Measurements from ENCODE around the gene CD82. TPM values are rescaled to one million over a fixed set of nuclear protein-coding genes. Genes with fewer than 3 reads are reported as not detected.

Gene CD82
- total RNA-seq, 1 donor from 2014 or later, result 770 TPM

DNA sequence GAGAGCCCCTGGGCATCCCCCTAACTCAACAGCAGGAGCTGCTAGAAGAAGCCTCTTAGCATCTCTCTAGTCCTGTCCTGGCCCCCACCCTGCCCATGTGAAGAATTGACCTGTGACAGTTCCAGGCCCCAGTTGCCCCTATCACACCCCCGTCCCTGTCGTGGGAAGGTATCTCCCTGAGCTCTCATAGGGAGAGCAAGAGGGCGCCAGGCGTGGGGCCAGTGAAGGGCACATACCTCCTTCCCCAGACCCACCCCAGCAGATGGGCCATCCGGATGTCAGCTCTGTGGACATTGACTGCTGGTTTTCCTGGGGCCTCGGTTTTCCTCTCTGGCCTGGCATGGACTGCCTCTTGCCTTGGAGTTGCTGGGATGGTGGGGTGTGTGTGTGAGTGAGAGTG lies 29.5 kb downstream of the CD82 start:
- peak overlapping the region; percentile 94 for H3K27ac Mint-ChIP-seq
- intact Hi-C loops (cut with micrococcal nuclease), result no loop called here
- DNase-seq (no peak), ATAC-seq (ENCODE audit: low read depth) (no peak)
- H3K27me3 Mint-ChIP-seq, result no peaks in the 10 kb centered on the region
- H3K36me3 Mint-ChIP-seq (ENCODE audit: low read depth), result peaks cover 74% of the 10 kb centered on the region
- H3K4me1 Mint-ChIP-seq, result peaks cover 90% of the 10 kb centered on the region
- ChIA-PET POLR2A (interaction anchor here (0.8 to 14.6 kb wide), 4 partner anchors 11 to 28 kb away, joined by 3 to 485 read pairs (median 234); partner anchors contain the start of gene CD82), CTCF (interaction anchor here (0.7 to 5.8 kb wide), 4 partner anchors 17 to 181 kb away, joined by 3 to 38 read pairs (median 19); no protein-coding TSS in a partner anchor)
- H3K4me3 Mint-ChIP-seq, result peak overlapping the region; percentile 56
- TF ChIP-seq, protein P1, sequence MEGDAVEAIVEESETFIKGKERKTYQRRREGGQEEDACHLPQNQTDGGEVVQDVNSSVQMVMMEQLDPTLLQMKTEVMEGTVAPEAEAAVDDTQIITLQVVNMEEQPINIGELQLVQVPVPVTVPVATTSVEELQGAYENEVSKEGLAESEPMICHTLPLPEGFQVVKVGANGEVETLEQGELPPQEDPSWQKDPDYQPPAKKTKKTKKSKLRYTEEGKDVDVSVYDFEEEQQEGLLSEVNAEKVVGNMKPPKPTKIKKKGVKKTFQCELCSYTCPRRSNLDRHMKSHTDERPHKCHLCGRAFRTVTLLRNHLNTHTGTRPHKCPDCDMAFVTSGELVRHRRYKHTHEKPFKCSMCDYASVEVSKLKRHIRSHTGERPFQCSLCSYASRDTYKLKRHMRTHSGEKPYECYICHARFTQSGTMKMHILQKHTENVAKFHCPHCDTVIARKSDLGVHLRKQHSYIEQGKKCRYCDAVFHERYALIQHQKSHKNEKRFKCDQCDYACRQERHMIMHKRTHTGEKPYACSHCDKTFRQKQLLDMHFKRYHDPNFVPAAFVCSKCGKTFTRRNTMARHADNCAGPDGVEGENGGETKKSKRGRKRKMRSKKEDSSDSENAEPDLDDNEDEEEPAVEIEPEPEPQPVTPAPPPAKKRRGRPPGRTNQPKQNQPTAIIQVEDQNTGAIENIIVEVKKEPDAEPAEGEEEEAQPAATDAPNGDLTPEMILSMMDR (IDR thresholded peaks at IDR 0.05), result no peak
- no peaks in the 10 kb centered on the region for H3K9me3 Mint-ChIP-seq

DNA sequence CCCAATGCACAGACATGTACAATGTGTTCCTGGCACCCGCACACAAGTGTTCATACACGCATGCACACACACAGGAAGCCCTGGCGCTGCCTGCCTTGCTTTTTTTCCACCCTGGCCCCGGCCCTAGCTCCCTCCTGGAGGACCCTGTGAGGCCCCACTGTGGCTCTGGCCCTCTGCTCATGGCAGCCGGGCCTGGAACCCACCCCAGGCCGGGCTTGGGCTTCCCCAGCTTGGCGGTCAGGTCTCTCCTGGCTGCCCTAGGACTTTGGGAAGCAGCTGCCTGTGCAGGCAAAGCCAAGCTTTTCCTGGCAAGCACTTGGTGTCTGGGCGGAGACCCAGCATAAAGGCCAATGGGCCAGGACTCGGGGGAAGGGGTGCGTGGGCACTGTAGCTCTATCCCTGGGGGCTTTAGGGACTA lies 30.5 kb downstream of the CD82 start:
- peak overlapping the region; percentile 94 for H3K27ac Mint-ChIP-seq
- no peak for ATAC-seq (ENCODE audit: low read depth)
- TF ChIP-seq, protein P1 (IDR thresholded peaks at IDR 0.05), result no peak
- DNase-seq, result no peak
- intact Hi-C loops (cut with micrococcal nuclease), result loop anchor here (2.0 kb wide), 1 partner anchor 15 kb away; no protein-coding TSS in a partner anchor
- peaks cover 95% of the 10 kb centered on the region for H3K4me1 Mint-ChIP-seq
- H3K27me3 Mint-ChIP-seq, result no peaks in the 10 kb centered on the region
- no peaks in the 10 kb centered on the region for H3K9me3 Mint-ChIP-seq
- peak overlapping the region; percentile 82 for H3K4me3 Mint-ChIP-seq
- H3K36me3 Mint-ChIP-seq (ENCODE audit: low read depth), result peaks cover 79% of the 10 kb centered on the region
- CTCF ChIA-PET, result interaction anchor here (1.0 to 5.8 kb wide), 5 partner anchors 16 to 41 kb away, joined by 3 to 38 read pairs (median 9); partner anchors contain the start of gene CD82
- POLR2A ChIA-PET, result interaction anchor here (0.7 to 14.6 kb wide), 8 partner anchors 9 to 434 kb away, joined by 3 to 485 read pairs (median 9); partner anchors contain the start of gene CD82

DNA sequence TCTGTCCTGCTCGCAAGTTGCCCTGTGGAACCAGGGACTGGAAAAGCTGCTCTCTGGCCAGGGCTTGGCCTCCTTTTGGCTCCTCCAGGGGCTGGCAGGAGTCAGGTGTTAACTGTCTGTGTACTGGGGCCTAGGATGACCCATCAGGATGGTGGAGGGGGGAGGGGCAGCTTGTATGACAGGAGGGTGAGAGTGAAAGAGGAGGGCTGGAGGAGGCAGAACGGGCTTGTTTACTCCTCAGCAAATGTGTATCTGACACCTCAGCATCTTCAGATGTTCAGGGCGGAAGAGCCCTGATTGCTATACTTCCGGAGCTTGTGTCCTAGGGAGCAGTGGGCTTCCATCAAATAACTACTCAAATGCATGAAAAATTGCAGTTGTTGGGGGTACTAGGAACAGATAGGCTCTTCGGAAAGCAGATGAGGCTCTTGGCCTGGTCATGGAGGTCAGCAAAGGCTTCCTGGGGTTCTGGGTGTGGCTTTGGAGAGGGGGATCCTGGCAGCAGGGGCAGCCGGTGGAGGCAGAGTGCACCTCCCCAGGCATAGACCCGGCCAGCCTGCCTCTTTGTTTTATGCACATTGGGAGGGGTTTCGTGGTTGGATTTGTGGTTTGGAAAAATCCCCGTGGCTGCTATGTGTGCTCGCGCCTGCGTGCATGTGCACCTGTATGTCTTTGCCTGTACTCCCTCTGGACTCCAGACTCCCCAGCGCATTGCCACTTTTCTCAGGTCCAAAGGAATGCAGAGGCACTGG lies 31.2 kb downstream of the CD82 start:
- peaks cover 76% of the 10 kb centered on the region for H3K36me3 Mint-ChIP-seq (ENCODE audit: low read depth)
- peak; percentile 69 for DNase-seq
- TF ChIP-seq, protein P1 (IDR thresholded peaks at IDR 0.05), result no peak
- no peaks in the 10 kb centered on the region for H3K27me3 Mint-ChIP-seq
- ChIA-PET POLR2A (interaction anchor here (0.7 to 14.6 kb wide), 9 partner anchors 8 to 434 kb away, joined by 3 to 485 read pairs (median 9); partner anchors contain the start of gene CD82), CTCF (interaction anchor here (1.0 to 5.8 kb wide), 7 partner anchors 15 to 42 kb away, joined by 3 to 38 read pairs (median 5); partner anchors contain the start of gene CD82)
- H3K9me3 Mint-ChIP-seq, result no peaks in the 10 kb centered on the region
- H3K27ac Mint-ChIP-seq, result peak overlapping the region; percentile 94
- H3K4me1 Mint-ChIP-seq, result peaks cover 95% of the 10 kb centered on the region
- peak overlapping the region; percentile 82 for H3K4me3 Mint-ChIP-seq
- intact Hi-C loops (cut with micrococcal nuclease), result loop anchor here (1.0 to 2.0 kb wide), 2 partner anchors 14 to 37 kb away; no protein-coding TSS in a partner anchor
- ATAC-seq (ENCODE audit: low read depth), result peak; percentile 30

DNA sequence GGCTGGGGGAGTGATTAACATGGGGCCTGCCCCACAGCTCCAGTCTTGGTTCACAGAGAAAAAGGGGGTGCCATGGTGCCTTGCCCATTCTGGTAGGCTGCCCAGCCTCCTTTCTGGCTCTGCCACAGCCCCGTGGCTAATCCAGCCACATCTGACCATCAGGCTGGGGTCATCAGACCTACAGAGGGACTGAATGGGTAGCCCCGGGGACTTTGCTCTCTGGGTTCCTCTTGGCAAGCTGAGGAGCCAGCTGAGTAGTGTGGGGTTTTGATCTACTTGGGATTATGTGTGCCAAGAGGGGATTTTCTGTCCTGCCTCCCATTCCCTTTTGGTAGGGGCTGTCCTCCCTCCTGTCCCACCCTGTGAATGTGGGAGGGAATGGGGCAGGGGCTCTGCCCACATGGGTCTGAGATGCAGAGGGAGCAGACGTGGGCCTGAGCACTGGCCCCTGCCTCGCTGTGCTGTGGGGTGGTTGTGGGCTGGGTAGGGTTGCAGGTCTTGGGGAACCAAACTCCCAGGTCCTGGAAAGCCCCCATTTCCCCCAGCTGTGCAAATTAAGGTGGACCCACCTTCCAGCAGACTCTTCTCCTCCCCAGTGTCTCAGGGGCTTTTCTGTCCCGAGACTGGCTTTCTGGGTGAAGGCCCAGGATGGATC lies 32.0 kb downstream of the CD82 start:
- Mint-ChIP-seq H3K36me3 (ENCODE audit: low read depth) (peaks cover 78% of the 10 kb centered on the region), H3K27ac (peak overlapping the region; percentile 94), H3K27me3 (no peaks in the 10 kb centered on the region), H3K4me3 (peak overlapping the region; percentile 82), H3K4me1 (peaks cover 97% of the 10 kb centered on the region), H3K9me3 (no peaks in the 10 kb centered on the region)
- DNase-seq, result no peak
- TF ChIP-seq, protein P1 (IDR thresholded peaks at IDR 0.05), result no peak
- CTCF ChIA-PET, result interaction anchor here (1.4 to 5.8 kb wide), 6 partner anchors 14 to 41 kb away, joined by 3 to 38 read pairs (median 8); no protein-coding TSS in a partner anchor
- POLR2A ChIA-PET, result interaction anchor here (1.0 to 14.6 kb wide), 7 partner anchors 10 to 433 kb away, joined by 3 to 485 read pairs (median 9); partner anchors contain the start of gene CD82
- no peak for ATAC-seq (ENCODE audit: low read depth)
- intact Hi-C loops (cut with micrococcal nuclease), result loop anchor here (1.0 to 2.0 kb wide), 2 partner anchors 13 to 38 kb away; no protein-coding TSS in a partner anchor

All from activated B cell treated with CpG ODN at 0.5 μM for 24 hours (primary cell).